Measurements from ENCODE around the gene NUP210. TPM values are rescaled to one million over a fixed set of nuclear protein-coding genes. Genes with fewer than 3 reads are reported as not detected.

The NUP210 gene
- total and polyA plus RNA-seq, 2 of the 13 experiments (the other 11 are each of a cell fraction or from before 2014, with no cell fraction given), result 31.6 to 35.2 TPM

GRCh38 chr3:13420045-13420830, at the start of gene NUP210 (continued):
- TF ChIP-seq, protein P1, sequence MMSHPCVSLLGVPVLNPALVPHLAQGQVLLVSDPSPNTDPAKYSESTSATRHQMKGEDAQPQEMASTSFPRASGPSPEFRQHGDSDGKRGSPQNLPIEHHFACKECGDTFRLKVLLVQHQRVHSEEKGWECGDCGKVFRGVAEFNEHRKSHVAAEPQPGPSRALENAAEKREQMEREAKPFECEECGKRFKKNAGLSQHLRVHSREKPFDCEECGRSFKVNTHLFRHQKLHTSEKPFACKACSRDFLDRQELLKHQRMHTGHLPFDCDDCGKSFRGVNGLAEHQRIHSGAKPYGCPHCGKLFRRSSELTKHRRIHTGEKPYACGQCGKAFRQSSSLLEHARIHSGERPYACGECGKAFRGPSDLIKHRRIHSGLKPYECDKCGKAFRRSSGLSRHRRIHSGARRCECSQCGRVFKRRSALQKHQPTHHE (CRISPR knock-in tag; IDR thresholded peaks at IDR 0.05; ENCODE audit: borderline replicate concordance), result no peak
- no peak for TF ChIP-seq FOXK1 (CRISPR knock-in tag; IDR thresholded peaks at IDR 0.05; ENCODE audit: borderline replicate concordance, low read depth)
- no peak for TF ChIP-seq PRPF4 (IDR thresholded peaks at IDR 0.05; ENCODE audit: low read depth, low read length, poor library complexity, severe bottlenecking)
- TF ChIP-seq ZBTB20 (CRISPR knock-in tag; IDR thresholded peaks at IDR 0.05; ENCODE audit: borderline replicate concordance, low read depth), result no peak
- TF ChIP-seq ZZZ3 (CRISPR knock-in tag; IDR thresholded peaks at IDR 0.05; ENCODE audit: borderline replicate concordance), result no peak
- no peak for TF ChIP-seq ZMYM2 (CRISPR knock-in tag; IDR thresholded peaks at IDR 0.05)
- TF ChIP-seq ZNF616 (CRISPR knock-in tag; IDR thresholded peaks at IDR 0.05; ENCODE audit: low read depth), result no peak
- TF ChIP-seq, protein P2, sequence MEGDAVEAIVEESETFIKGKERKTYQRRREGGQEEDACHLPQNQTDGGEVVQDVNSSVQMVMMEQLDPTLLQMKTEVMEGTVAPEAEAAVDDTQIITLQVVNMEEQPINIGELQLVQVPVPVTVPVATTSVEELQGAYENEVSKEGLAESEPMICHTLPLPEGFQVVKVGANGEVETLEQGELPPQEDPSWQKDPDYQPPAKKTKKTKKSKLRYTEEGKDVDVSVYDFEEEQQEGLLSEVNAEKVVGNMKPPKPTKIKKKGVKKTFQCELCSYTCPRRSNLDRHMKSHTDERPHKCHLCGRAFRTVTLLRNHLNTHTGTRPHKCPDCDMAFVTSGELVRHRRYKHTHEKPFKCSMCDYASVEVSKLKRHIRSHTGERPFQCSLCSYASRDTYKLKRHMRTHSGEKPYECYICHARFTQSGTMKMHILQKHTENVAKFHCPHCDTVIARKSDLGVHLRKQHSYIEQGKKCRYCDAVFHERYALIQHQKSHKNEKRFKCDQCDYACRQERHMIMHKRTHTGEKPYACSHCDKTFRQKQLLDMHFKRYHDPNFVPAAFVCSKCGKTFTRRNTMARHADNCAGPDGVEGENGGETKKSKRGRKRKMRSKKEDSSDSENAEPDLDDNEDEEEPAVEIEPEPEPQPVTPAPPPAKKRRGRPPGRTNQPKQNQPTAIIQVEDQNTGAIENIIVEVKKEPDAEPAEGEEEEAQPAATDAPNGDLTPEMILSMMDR (CRISPR knock-in tag; IDR thresholded peaks at IDR 0.05), result peak; percentile 24
- no peak for TF ChIP-seq SNAPC2 (CRISPR knock-in tag; IDR thresholded peaks at IDR 0.05)
- no peak for TF ChIP-seq SOX5 (CRISPR knock-in tag; IDR thresholded peaks at IDR 0.05; ENCODE audit: borderline replicate concordance)
- no peak for TF ChIP-seq MYNN (CRISPR knock-in tag; IDR thresholded peaks at IDR 0.05; ENCODE audit: low read depth)
- TF ChIP-seq ZNF639 (CRISPR knock-in tag; conservative IDR thresholded peaks at IDR 0.05), result no peak
- no peak for TF ChIP-seq RAD51 (IDR thresholded peaks at IDR 0.05; ENCODE audit: borderline replicate concordance)
- TF ChIP-seq KLF12 (CRISPR knock-in tag; IDR thresholded peaks at IDR 0.05; ENCODE audit: borderline replicate concordance), result no peak
- no peak for TF ChIP-seq ZNF124 (CRISPR knock-in tag; IDR thresholded peaks at IDR 0.05)
- no peak for TF ChIP-seq HMG20B (CRISPR knock-in tag; conservative IDR thresholded peaks at IDR 0.05)
- TF ChIP-seq ZC3H13 (CRISPR knock-in tag; IDR thresholded peaks at IDR 0.05), result no peak
- no peak for TF ChIP-seq NFIB (CRISPR knock-in tag; IDR thresholded peaks at IDR 0.05; ENCODE audit: borderline replicate concordance)
- TF ChIP-seq ZNF724P (CRISPR knock-in tag; IDR thresholded peaks at IDR 0.05; ENCODE audit: borderline replicate concordance), result no peak
- no peak for TF ChIP-seq GPN1 (CRISPR knock-in tag; IDR thresholded peaks at IDR 0.05; ENCODE audit: borderline replicate concordance)
- TF ChIP-seq, protein P3, sequence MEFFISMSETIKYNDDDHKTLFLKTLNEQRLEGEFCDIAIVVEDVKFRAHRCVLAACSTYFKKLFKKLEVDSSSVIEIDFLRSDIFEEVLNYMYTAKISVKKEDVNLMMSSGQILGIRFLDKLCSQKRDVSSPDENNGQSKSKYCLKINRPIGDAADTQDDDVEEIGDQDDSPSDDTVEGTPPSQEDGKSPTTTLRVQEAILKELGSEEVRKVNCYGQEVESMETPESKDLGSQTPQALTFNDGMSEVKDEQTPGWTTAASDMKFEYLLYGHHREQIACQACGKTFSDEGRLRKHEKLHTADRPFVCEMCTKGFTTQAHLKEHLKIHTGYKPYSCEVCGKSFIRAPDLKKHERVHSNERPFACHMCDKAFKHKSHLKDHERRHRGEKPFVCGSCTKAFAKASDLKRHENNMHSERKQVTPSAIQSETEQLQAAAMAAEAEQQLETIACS (CRISPR knock-in tag; IDR thresholded peaks at IDR 0.05), result peak; percentile 63
- no peak for TF ChIP-seq GTF3A (CRISPR knock-in tag; conservative IDR thresholded peaks at IDR 0.05)
- no peak for TF ChIP-seq ARID3A (IDR thresholded peaks at IDR 0.05; ENCODE audit: low read depth, low read length)

Data from HepG2 (cell line).